Activated CD4-positive, alpha-beta T cell treated with anti-CD3 and anti-CD28 coated beads for 4 hours (primary cell): ENCODE results near the gene CELF2.

Source experiments
- DNase-seq, 2 donors: peaks; one replicate each; pipeline ENCODE4 v3.0.0-alpha.2; 2020

The CELF2 gene

DNA sequence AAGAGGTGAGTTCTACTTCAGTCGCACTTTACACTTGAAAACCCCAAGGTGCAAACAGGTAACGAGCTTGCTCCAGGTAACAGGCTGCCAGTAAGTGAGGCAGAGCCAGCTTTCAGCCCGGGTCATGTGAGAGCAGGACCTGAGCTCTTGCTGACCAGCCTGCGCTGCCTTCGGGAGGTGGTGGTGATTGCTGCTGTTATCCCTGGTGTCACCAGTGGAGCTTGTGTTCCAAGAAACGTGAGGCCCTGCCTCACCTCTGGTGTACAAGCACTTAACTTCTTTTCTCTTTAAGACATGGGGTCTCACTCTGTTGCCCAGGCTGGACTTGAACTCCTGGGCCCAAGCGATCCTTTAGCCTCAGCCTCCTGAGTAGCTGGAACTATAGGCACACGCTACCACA is 265.0 kb downstream of the CELF2 start:
- DNase-seq = no peak

DNA sequence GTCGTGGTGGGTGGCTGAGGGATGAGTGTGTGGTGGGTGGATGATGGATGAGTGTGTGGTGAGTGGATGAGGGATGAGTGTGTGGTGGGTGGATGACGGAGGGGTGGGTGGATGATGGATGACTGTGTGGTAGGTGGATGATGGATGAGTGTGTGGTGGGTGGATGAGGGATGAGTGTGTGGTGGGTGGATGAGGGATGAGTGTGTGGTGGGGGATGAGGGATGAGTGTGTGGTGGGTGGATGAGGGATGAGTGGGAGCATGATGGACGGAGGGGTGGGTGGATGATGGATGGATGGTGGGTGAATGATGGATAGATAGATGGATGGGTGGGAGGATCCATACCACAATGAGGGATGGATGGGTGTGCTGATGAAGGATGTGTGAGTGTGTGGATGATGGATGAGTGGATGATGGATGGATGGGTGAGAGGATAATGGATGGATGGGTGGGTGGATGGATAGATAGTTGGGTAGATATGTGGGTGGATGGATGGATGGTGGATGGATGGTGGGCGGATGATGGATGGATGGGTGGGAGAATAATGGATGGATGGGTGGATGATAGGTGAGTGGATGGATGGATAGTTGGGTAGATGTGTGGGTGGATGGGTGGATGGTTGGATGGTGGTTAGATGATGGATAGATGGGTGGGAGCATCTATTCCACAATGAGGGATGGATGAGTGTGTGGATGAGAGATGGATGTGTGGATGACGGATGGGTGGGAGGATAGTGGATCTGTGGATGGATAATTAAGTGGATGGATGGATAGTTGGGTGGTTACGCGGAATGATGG is 266.8 kb downstream of the CELF2 start:
- no peak for DNase-seq

DNA sequence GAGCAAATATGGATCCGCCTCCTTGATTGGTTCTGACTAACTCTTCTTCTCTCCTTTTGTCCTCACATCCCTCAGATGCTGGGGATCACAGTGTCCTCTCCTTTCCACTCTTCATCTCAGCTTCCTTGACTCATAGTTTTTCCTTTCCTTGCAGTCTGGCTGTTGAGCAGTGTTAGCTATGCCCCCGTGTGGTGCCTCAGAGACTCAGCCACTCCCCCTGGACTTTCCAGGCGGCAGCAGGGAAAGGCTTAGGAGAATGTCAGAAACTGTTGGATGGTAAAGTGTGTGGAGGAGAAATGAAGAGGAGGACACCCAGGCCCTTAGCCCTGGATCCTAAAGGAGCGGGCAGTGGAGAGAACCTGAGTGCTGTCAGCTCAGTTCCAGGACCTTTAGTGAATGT is 267.5 kb downstream of the CELF2 start:
- DNase-seq = no peak

DNA sequence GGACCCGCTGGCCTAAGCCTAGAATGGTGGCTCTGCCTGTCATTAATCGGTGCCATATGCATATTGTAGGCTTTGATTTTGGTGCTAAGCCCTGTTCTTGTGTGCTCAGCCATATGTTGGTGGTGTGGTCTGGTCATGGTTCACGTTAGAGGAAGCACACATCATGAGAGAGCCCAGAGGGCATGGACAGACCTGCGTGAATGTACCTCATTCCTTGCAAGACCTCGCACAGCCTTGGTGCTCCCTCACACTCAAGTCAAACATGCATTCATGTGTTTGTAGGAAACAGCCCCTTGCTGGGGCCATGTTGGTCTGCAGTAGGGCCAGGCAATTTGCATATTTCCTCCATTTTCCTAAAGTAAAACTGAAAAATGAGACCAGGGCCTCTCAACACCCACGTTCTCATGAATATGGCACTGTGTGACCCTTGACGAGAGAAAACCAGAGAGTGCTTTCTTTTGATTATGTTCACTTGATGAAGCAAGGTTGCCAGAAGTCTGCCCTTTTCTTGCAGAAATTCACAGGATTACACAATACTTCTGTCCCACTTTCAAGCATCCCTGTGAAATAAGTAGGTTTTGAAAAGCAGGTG is 268.7 kb downstream of the CELF2 start:
- no peak for DNase-seq

DNA sequence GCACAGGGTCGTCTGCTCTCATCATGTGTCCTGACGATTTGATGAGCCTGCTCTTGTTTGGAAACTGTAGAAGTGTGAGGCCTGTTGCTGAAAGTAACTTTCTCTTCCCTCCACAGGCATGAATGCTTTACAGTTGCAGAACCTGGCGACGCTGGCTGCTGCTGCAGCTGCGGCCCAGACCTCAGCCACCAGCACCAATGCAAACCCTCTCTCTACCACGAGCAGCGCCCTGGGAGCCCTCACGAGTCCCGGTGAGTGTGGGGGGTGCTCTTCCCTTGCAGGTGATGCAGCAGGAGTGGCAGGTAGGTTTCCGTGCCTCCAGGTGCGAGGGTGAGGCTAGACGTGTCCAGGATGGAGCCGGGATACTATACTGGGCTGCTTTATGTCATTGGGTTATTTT is 270.6 kb downstream of the CELF2 start:
- DNase-seq = no peak

DNA sequence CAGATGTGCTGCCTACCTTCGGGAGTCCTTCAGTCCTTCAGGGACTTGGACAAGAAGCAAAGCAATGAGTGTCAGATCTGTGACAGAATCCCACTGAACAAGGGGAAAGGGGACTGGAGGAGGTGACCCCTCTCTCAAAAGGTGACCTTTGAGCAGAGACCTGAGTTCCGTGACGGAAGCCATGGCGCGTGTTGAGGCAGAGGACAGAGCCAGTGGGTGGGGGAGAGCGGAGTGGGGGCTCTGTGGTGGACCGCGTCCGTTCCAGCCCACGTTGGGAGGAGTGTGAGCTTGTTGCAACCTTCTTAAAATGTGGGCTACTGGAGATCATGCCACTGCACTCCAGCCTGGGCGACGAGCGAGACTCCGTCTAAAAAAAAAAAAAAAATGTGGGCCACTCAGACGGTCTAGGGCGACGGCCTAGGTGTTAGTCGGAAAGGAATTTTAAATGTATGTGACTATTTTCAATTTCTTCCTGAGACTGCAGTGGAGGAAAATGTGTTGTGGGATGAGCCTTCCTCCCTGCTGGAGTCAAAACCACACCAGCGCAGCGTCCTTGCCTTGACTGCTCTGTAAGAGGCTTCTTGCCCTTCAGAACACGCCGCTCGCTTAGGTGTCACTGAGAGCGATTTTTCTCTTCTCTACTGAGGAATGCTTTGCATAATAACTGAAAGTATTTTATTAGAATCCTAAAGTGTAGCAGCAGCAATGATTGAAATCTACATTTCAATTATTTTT is 272.7 kb downstream of the CELF2 start:
- no peak for DNase-seq

DNA sequence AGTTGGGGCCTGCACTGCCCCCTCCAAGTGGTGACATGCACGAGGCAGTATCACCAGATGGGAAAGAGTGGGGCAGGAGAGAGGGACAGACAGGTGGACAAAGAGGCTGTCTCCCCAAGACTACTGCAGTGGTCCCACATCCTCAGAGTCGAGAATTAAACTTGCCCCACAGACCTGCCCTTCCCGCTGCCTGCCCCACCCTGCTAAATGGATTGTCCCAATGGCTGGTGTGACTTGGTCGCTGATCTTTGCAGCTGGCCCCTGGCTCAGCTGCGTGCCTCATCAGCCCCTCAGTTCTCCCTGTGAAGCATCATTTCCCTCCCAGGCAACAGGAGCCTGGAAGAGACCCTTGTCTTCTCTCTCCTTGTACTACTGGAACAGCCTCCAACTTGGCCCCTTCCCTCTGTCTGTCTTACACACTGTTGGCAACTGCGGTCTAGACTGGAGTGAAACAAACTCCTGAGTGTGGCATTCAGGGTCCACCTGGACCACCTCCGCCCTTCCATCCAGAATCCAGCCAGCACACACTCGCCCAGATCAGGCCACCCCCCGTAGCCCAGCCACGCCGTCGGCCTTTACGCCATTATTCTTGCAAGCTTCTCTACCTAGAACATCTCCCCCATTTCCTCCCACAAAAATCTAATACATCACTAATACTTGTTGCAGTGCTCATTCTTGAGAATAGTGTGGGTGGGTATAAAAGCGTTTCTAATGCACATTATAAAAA is 275.1 kb downstream of the CELF2 start:
- DNase-seq = no peak

DNA sequence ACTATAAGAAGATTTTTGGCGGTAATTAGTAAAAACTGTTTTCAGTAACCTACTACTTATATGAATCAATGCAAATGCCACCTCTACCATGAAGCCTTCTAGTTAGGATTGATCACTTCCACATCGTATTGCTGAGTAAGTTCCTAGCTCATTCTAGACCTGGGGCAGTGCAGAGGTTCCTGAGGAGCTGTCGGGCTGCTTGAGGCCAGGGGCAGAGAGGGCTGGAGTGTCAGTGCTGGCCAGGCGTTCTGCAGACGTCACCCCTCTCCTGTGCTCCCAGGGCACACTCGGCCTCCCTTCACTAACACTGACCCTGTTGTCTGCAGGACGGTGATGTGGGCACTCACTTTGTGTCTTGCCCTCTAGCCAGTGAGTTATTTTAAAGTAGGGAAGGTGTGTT is 275.7 kb downstream of the CELF2 start:
- no peak for DNase-seq

DNA sequence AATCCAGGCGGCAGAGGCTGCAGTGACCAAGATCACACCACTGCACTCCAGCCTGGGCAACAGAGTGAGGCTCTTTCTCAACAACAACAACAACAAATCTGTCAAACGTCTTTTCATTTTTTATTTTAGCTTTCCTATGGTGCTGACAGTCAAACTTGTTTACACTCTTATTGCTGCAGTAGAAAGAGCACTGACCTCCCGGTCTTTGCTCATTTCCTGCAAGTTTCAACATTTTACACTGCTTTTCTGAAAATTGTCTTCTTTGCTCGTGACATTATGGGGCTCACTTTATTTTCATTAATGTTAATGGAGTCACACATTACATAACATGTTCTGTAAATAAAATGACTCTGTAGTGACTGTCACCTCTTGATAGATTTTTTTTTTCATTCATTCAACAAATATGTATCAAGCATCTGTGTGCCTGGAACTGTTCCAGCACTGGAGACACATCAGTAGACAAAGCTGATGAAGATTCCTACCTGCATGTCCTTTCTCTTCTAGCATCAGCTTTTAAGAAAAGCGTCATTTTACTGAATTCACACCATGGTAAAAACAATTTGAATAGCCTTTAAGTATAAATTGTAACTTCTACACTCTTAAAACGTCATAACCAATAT is 277.3 kb downstream of the CELF2 start:
- no peak for DNase-seq

DNA sequence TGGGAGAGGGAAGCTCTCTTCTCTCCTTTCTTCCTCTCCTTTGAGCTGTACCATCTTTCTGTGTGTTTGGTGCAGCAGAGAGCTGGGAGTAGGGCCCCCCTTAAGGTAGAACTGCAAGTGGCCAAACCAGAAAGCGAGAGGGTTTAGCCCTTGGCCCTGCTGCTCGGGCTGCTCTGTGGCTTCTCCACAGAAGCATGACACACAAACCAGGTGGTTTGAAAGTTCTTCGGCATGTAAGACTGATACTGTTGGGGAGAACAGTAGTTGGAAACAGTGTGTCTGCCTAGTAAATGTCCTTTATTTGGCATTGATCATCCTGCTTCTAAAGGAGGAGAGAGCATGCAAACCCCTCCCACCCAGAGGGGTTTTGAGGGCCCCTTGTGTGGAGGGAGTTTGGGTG is 277.8 kb downstream of the CELF2 start:
- DNase-seq = no peak

DNA sequence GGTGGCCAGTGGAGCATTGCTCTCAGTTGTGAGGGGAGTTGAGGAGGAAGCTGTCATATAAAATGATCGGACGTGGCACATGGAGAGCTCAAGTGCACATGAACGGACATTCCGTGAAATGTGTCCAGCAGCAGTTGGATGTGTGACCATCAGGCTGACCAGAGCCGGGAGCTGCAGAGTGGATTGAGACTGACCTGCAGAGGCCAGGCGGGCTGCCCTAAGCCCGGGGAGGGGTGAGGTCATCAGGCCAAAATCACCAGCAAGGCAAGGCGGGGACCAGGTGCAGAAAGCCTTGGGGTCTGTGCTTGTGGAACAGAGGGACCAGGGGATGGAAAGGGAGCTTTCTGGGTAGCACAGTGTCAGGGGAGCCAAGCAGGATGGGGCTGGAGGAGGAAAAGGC is 279.5 kb downstream of the CELF2 start:
- DNase-seq = no peak

DNA sequence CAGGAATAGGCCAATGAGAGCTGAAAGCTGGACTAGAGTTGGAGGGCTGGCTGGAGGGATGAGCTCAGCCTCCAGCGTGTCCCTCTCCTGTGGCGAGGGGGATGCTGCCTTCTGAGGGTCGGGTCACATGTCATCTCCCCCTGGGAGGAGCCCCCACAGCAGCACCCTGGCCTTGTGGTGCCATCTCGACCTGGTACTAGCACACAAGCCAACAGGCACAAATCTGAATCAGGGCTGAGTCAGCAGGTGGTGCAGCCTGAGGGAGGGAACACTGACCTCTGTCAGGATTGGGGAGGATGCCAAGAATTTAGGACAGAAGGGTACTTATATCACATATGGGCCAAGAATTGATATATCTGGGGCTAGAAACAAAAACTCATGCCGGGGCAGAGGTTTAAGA is 280.4 kb downstream of the CELF2 start:
- DNase-seq = no peak

DNA sequence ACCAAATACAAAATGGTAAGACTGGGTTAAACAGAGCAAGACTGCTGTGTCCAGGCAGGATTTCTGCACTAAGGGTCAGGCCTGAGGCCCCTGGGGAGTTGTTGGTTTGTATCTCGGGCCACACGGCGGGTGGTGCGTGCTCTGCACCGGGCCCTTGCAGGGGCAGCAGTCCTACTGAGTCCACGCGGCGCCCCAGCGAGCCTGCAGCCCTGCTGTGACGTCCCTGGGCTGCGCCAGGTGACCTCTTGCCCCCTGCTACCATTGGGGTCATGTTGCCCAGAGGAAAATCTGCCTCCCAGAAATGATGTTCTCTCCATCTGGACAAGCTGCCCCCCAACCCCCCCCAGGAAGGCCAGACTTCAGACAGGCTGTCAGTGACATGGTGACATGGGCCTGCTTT is 281.5 kb downstream of the CELF2 start:
- no peak for DNase-seq

DNA sequence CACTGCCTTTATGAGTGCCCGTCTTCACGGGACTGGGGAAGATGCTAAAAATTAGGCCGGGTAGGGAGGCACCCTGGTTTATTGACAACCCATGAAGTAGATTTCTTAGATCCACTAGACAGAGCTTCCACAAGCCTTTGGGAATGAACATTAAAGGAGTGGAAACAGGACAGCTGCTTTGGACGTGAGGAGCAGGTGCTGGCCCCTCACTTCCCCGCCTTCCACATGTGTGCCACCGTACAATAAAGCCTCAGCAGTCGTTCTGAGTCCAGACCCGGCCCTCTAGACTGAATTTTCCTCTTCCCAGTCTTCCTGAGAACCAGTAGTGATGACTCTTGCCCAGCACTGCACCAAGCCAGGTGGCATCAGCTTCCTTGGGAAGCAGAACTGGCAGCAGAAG is 282.4 kb downstream of the CELF2 start:
- DNase-seq = no peak

DNA sequence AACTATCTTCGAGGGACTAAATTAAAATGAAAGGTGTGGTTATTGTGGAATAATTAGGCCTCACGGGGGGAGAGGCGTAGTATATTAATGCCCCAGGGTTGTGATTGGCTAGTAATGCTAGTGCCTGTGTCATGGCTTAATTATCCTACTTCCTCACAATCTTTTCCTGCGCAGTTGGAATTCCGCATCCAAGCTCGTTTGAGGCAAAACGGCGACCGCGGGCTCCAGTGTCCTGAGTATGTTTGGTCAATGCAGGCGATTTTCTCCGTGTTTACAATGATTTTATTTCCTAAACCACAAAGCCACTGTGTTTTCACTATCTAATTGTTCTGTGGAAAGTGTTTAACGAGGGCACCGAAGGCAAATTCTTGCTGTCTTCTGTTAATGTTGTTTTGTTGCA is 282.9 kb downstream of the CELF2 start:
- DNase-seq = no peak

DNA sequence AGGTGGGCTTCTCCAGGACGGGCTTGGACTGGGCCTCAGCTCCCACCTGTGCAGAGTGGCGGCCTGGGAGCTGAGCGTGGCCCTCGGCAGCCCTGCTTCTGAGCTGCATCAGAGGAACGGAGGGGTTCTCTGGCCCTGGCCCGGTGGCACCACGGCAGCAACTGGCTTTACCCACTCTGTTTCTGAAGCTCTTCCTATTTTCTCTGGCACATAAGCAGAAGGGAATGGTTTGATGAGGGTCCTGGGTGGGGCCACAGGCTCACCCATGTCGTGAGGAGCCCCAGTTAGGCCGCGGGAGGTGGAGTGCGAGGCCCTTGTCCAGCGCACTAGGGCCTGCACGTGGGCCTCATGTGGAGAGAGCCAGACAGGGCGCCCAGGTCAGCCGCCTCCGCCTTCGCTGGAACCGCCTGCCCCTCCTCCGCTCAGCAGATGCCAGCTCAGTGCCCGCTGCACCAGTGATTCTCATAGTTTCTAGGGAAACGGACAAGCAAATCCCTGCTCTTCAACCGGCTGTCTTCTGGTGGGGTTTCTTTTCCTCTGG is 284.0 kb downstream of the CELF2 start:
- DNase-seq = no peak

DNA sequence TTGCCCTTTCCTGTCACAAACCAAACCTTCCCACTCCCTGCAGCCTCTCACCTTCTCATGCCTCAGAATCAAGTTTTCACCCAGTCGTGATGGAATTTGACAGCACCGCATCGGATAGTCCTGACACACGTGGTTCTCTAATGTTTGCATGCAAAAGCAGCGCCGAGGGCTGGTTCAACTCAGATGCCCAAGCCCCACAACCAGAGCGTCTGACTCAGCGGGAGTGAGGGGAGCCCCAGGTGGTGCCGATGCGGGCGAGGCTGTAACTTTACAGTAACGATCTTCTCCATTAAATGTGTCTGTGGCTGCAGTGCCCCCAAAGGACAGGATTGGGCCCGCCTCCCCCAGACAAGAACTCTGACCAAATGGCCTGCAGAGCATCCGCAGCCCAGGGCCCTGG is 284.5 kb downstream of the CELF2 start:
- DNase-seq = no peak

DNA sequence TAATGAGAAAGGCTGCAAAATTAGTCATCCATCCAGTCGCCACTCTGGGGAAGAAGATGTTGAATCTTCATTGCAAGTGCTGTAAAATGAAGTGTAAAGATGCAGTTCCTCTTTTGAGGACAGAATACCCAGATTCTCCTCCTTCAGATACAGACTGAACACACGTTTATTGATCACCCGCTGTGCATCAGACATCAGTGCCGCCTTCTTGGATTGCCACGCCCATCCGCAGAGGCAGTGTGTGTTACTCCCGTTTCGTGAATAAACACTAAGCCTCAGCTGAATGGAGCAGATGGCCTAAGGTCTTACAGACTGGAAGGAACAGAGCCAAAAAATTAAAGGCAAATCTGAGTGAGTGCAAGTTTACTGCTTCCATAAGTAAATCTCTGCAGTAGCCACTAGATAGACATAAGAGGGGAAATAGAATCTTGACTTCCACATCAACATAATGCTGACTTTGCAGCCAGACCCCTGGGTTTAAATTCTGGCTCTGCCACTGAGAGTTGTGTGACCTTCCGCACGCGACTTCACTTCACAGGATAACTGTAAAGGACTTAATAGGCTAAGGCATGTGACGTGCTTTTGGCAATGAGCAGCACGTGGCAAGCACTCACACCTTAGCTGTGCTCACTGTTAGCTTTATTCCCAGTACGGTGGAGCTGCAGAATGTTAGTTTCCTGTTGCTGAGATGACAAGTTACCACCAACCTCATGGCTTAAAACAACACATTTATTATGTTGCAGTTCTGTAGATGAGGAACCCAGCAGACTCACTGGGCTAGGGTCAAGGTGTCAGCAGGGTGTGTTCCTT is 285.9 kb downstream of the CELF2 start:
- DNase-seq = no peak

DNA sequence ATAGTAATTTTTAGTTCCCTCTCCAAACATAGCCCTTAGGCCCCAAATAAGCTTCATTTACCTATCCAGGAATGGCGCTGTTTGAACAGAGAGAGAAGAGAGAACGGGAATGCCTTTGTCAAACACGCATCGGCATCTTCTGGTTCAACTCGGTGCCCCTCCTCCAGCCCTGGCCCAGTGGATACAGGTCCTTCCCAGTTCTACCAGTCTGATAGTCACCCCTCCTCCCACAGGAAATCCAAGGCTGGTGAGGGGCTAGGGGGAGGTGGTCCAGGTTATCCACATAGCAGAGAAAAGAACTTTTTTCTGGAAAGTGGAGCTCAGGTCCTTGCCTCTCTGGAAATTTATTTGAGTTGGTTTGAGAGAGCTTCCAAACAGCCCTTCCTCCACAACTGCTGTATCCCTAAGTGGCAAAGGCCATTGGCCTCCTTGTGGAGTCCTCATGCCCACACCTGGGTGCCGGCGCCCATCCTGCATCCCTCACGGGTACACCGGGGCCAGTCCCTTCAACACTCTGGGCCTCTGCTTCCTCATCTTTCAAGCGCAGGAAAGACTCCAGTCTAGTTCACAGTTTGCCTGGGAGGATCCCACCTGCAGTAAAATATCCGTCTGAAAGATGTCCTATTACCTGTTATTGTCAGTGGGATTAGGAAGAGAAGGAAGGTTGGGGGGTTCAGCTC is 287.4 kb downstream of the CELF2 start:
- DNase-seq = no peak

DNA sequence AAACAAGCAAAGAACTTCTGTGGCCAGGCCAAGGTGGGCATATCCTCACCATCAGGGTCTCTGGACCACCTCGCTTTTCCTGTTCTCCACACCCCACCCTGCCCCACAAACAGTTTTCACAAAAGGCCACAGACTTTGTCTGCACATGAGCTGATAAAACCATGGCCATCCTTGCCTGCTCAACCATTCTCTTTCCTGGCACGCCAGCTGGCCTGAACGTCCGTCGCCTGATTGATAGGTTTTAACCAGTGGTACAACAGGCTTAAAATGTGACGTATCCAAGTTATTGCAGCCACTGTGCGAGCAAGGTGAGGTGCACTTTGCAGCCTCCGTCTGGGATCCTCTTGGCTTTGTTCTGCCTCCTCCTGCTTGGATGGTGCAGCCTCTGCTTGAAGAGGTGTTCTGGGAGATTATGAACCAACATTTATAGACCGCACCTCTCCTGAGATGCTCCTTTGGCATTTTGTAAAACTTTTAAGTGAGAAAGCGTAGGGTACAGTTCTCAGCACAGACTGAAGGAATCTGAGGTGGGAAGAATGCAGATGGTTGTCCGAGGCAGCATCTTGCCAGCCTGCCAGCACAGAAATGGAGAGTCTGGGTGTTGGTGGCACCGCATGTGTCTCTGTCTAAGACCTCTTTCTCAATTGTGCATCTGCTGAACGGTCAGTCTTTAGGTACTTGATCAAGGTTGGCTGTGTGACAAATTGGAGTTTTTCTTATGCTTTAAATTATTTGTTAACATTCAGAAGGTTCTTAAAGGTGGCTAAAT is 288.3 kb downstream of the CELF2 start:
- no peak for DNase-seq

DNA sequence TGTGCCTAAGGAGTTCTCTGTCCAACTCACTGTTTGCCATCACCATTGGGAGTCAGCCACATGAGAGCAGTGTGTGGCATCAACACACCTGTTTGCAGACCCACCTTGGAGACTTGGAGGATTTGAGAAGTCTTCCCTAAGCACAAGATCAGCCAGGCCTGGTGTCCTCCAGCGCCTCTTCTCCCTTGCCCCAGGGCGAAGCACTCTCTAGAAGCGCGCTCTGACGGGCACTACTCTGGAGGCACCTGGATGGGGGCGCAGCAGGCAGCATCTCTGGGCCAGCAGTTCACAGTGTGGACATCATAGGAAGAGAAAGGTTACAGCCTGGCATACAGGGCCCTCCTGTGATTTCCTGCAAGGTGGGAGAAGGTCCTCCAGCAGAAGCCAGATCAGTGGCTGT is 289.3 kb downstream of the CELF2 start:
- DNase-seq = no peak
